ENCODE measurements around the gene ZBTB4.

GRCh38 chr17:7471729-7472128 lies 7.7 kb downstream of the ZBTB4 start:
- TF ChIP-seq CTCF (conservative IDR thresholded peaks at IDR 0.05): no peak
- no peak for TF ChIP-seq ZFX (IDR thresholded peaks at IDR 0.05)
